HepG2 (cell line): ENCODE data around the gene ZC3H7B. TPM values are rescaled to one million over a fixed set of nuclear protein-coding genes. Genes with fewer than 3 reads are reported as not detected.

Experiments
- ERF ChIP-seq: IDR thresholded peaks from 2 replicates; pipeline ENCODE4 v1.6.1; 2018; ENCODE audit warnings: missing biosample characterization, missing genetic modification reagents
- KLF11 ChIP-seq: IDR thresholded peaks from 2 replicates; pipeline ENCODE4 v1.6.1; 2016; ENCODE audit warnings: missing compliant biosample characterization
- MED13 ChIP-seq: sonication (generic); formaldehyde crosslinking; IDR thresholded peaks from 2 replicates; pipeline ENCODE4 v1.5.0; 2020; ENCODE audit warnings: missing genetic modification reagents
- NFRKB ChIP-seq: fragments of 450-650 bp; IDR thresholded peaks from 2 replicates; pipeline ENCODE4 v1.6.1; 2017
- NONO ChIP-seq, 2 experiments: fragments of 450-650 bp in 1 of 2; sonication (generic) in 1 of 2; formaldehyde crosslinking in 1 of 2; IDR thresholded peaks in 1 of 2; conservative IDR thresholded peaks in 1 of 2; 2 replicates each; pipeline versions ENCODE4 v1.6.1 to v1.8.0; 2017 to 2022; ENCODE audit warnings: mild to moderate bottlenecking in 1 of 2, missing genetic modification reagents in 1 of 2, moderate library complexity in 1 of 2
- PHF5A ChIP-seq: IDR thresholded peaks from one replicate; pipeline ENCODE4 v1.6.1; 2018; ENCODE audit warnings: low read depth, missing genetic modification reagents; ENCODE audit not compliant: unreplicated experiment
- POLR2A ChIP-seq, 2 experiments: IDR thresholded peaks; 2 replicates each; pipeline ENCODE4 v1.6.1; 2011; ENCODE audit warnings: low read depth in 2 of 2, low read length in 2 of 2, mild to moderate bottlenecking in 1 of 2, moderate library complexity in 1 of 2; ENCODE audit not compliant: insufficient read depth in 1 of 2
- TARDBP ChIP-seq: sonication (generic); formaldehyde crosslinking; IDR thresholded peaks from 2 replicates; pipeline ENCODE4 v1.8.0; 2022; ENCODE audit warnings: mild to moderate bottlenecking, missing genetic modification reagents
- TCF12 ChIP-seq, 2 experiments: fragments of 450-650 bp in 1 of 2; sonication (generic) in 1 of 2; formaldehyde crosslinking in 1 of 2; IDR thresholded peaks; 2 replicates each; pipeline versions ENCODE4 v1.6.1 to v1.8.0; 2017 to 2022; ENCODE audit warnings: antibody characterized with exemption in 1 of 2, mild to moderate bottlenecking in 1 of 2, missing genetic modification reagents in 1 of 2, moderate library complexity in 1 of 2
- ZHX2 ChIP-seq, 2 experiments: sonication (generic) in 1 of 2; formaldehyde crosslinking in 1 of 2; IDR thresholded peaks; 2 replicates each; pipeline versions ENCODE4 v1.6.1 to v1.9.0; 2014 to 2022; ENCODE audit warnings: antibody characterized with exemption in 1 of 2, borderline replicate concordance in 1 of 2, inconsistent platforms in 1 of 2, low read depth in 1 of 2, missing genetic modification reagents in 1 of 2
- ZNF615 ChIP-seq: sonication (generic); formaldehyde crosslinking; IDR thresholded peaks from 2 replicates; pipeline ENCODE4 v1.5.0; 2020; ENCODE audit warnings: mild to moderate bottlenecking, missing genetic modification reagents, borderline replicate concordance
- ZNF687 ChIP-seq: sonication (generic); formaldehyde crosslinking; IDR thresholded peaks from 2 replicates; pipeline ENCODE4 v1.5.1; 2020; ENCODE audit warnings: mild to moderate bottlenecking, missing genetic modification reagents, moderate library complexity
- ZSCAN12 ChIP-seq: sonication (generic); formaldehyde crosslinking; IDR thresholded peaks from 2 replicates; pipeline ENCODE4 v1.9.0; 2021; ENCODE audit warnings: mild to moderate bottlenecking, missing genetic modification reagents
- polyA plus RNA-seq, 8 experiments: library from polyadenylated mRNA; depleted of rRNA in 3 of 8; stranded (reverse) in 7 of 8; unstranded in 1 of 8; fragments of >200 nt; fragmentation: Illumina TruSeq in 4 of 8; extraction: Trizol in 4 of 8; gene quantifications; 2 replicates each; pipeline versions ENCODE4 v1.2.1 to v1.2.3, GENCODE V29; 2011 to 2016; ENCODE audit warnings: low read depth in 4 of 8, missing spikeins in 1 of 8, mixed read lengths in 1 of 8; ENCODE audit not compliant: insufficient read depth in 1 of 8
- total RNA-seq, 5 experiments: library from RNA; depleted of rRNA; stranded (reverse); fragments of >200 nt; fragmentation: Illumina TruSeq; extraction: Trizol; gene quantifications; 2 replicates each; pipeline ENCODE4 v1.2.3, GENCODE V29; 2016; ENCODE audit warnings: low read depth in 1 of 5

Gene ZC3H7B
- total and polyA plus RNA-seq, 2 of the 13 experiments (the other 11 are each of a cell fraction or from before 2014, with no cell fraction given) = 26.4 to 37.2 TPM

- TF ChIP-seq TCF12 (IDR thresholded peaks at IDR 0.05) = no peak
- TF ChIP-seq TCF12 (CRISPR knock-in tag; IDR thresholded peaks at IDR 0.05) = no peak
- TF ChIP-seq ZNF687 (CRISPR knock-in tag) = peak; percentile 89
- TF ChIP-seq ZNF615 (CRISPR knock-in tag) = peak; percentile 76; the same call in 1 of the 2 replicates
- TF ChIP-seq NONO (IDR thresholded peaks at IDR 0.05) = no peak
- peak; percentile 53 for TF ChIP-seq NONO (CRISPR knock-in tag; conservative IDR thresholded peaks at IDR 0.05)
- TF ChIP-seq NFRKB = no peak
- peak; percentile 74 to 81 for TF ChIP-seq POLR2A (IDR thresholded peaks at IDR 0.05; ENCODE audit: insufficient read depth in 1 of 2, low read depth in 2 of 2, low read length in 2 of 2)
- no peak for TF ChIP-seq PHF5A (CRISPR knock-in tag)
- TF ChIP-seq ZSCAN12 (CRISPR knock-in tag) = no peak
- no peak for TF ChIP-seq ZHX2 (IDR thresholded peaks at IDR 0.05; ENCODE audit: low read depth)
- no peak for TF ChIP-seq ZHX2 (CRISPR knock-in tag; IDR thresholded peaks at IDR 0.05; ENCODE audit: borderline replicate concordance)
- TF ChIP-seq KLF11 (CRISPR knock-in tag) = no peak
- TF ChIP-seq TARDBP = peak; percentile 10; the same call in 1 of the 2 replicates
- 0 out of 2 replicates have a peak, but pooled peaks have one; percentile 19 for TF ChIP-seq MED13 (CRISPR knock-in tag)
- peak; percentile 74 for TF ChIP-seq ERF (CRISPR knock-in tag)
Observed at GRCh38 chr22:41285820-41286638, 15.3 kb upstream of the ZC3H7B start, which contains the start of gene RANGAP1 (continued).
